Inferior parietal cortex (tissue), 1 donor: ENCODE data around the gene MYBPH.

Experiments used
- DNase-seq: peaks from one replicate; pipeline ENCODE4 v3.0.0-alpha.2; 2016; ENCODE audit errors: extremely low spot score

The MYBPH gene

GRCh38 chr1:203129501-203130231 is 46.0 kb downstream of the MYBPH start:
- DNase-seq = peak; percentile 88

GRCh38 chr1:203128716-203129500 is 46.7 kb downstream of the MYBPH start:
- DNase-seq = no peak

- no peak for DNase-seq
Measured at GRCh38 chr1:203128431-203128715, 47.3 kb downstream of the MYBPH start.

- DNase-seq = peak; percentile 79
Measured at GRCh38 chr1:203127666-203128430, 47.8 kb downstream of the MYBPH start, which contains the start of gene ADORA1. ADORA1 (plus strand) TSS chr1:203127726; CDS start chr1:203128842, 1,116 bp downstream.

GRCh38 chr1:203126866-203127665 is 48.6 kb downstream of the MYBPH start:
- DNase-seq = no peak

- peak; percentile 62 for DNase-seq
Measured at GRCh38 chr1:203126151-203126865, 49.3 kb downstream of the MYBPH start.

GRCh38 chr1:203124546-203125317 is 50.9 kb downstream of the MYBPH start:
- no peak for DNase-seq

- DNase-seq = no peak
Measured at GRCh38 chr1:203124011-203124410, 51.6 kb downstream of the MYBPH start.

GRCh38 chr1:203122159-203122558 is 53.5 kb downstream of the MYBPH start:
- no peak for DNase-seq

- no peak for DNase-seq
Measured at GRCh38 chr1:203121186-203122015, 54.2 kb downstream of the MYBPH start.

GRCh38 chr1:203120325-203121153 is 55.1 kb downstream of the MYBPH start:
- DNase-seq = no peak
